ENCODE measurements around the gene NUDT14. TPM values are rescaled to one million over a fixed set of nuclear protein-coding genes. Genes with fewer than 3 reads are reported as not detected.

The NUDT14 gene
- total RNA-seq, 1 donor from 2014 or later = 21.7 TPM

- no peak for DNase-seq (ENCODE audit: low spot score)
- intact Hi-C loops (cut with DNase I) = no loop called here
- no peak for ATAC-seq
These were observed 33.3 kb upstream of the NUDT14 start for GRCh38 chr14:105214324-105214915.

GRCh38 chr14:105213361-105213760 lies 32.2 kb upstream of the NUDT14 start:
- intact Hi-C loops (cut with DNase I) = no loop called here
- DNase-seq (ENCODE audit: low spot score) (no peak), ATAC-seq (no peak)

GRCh38 chr14:105212541-105213300 lies 31.6 kb upstream of the NUDT14 start:
- DNase-seq (ENCODE audit: low spot score) (no peak), ATAC-seq (no peak)
- intact Hi-C loops (cut with DNase I) = no loop called here

GRCh38 chr14:105211758-105212089 lies 30.6 kb upstream of the NUDT14 start:
- intact Hi-C loops (cut with DNase I) = no loop called here
- DNase-seq (ENCODE audit: low spot score) (no peak), ATAC-seq (no peak)

- intact Hi-C loops (cut with DNase I) = no loop called here
- ATAC-seq = no peak
These were observed 30.1 kb upstream of the NUDT14 start for GRCh38 chr14:105211086-105211757.

GRCh38 chr14:105210266-105211025 lies 29.3 kb upstream of the NUDT14 start:
- ATAC-seq (no peak), DNase-seq (ENCODE audit: low spot score) (no peak)
- intact Hi-C loops (cut with DNase I) = no loop called here

More at GRCh38 chr14:105211086-105211757, 30.1 kb upstream of the NUDT14 start:
- DNase-seq (ENCODE audit: low spot score) = no peak

GRCh38 chr14:105209646-105210045 lies 28.5 kb upstream of the NUDT14 start:
- DNase-seq (ENCODE audit: low spot score) (no peak), ATAC-seq (no peak)
- intact Hi-C loops (cut with DNase I) = no loop called here

GRCh38 chr14:105209091-105209490 lies 28.0 kb upstream of the NUDT14 start:
- no peak for ATAC-seq
- intact Hi-C loops (cut with DNase I) = no loop called here

GRCh38 chr14:105208738-105209075 lies 27.6 kb upstream of the NUDT14 start:
- ATAC-seq = no peak
- intact Hi-C loops (cut with DNase I) = no loop called here

More at GRCh38 chr14:105209091-105209490, 28.0 kb upstream of the NUDT14 start:
- DNase-seq (ENCODE audit: low spot score) = no peak

GRCh38 chr14:105207996-105208737 lies 27.1 kb upstream of the NUDT14 start:
- DNase-seq (ENCODE audit: low spot score) (no peak), ATAC-seq (no peak)
- intact Hi-C loops (cut with DNase I) = no loop called here

More at GRCh38 chr14:105208738-105209075, 27.6 kb upstream of the NUDT14 start:
- no peak for DNase-seq (ENCODE audit: low spot score)

GRCh38 chr14:105207460-105207901 lies 26.4 kb upstream of the NUDT14 start:
- no peak for ATAC-seq
- DNase-seq (ENCODE audit: low spot score) = no peak
- intact Hi-C loops (cut with DNase I) = no loop called here

GRCh38 chr14:105206873-105207272 lies 25.8 kb upstream of the NUDT14 start:
- intact Hi-C loops (cut with DNase I) = no loop called here
- DNase-seq (ENCODE audit: low spot score) (no peak), ATAC-seq (no peak)

GRCh38 chr14:105205673-105206208 lies 24.6 kb upstream of the NUDT14 start:
- intact Hi-C loops (cut with DNase I) = no loop called here
- no peak for DNase-seq (ENCODE audit: low spot score)
- peak; percentile 4 for ATAC-seq

GRCh38 chr14:105204931-105205672 lies 24.0 kb upstream of the NUDT14 start:
- intact Hi-C loops (cut with DNase I) = loop anchor here (5.0 kb wide), 1 partner anchor 142 kb away; no protein-coding TSS in a partner anchor
- ATAC-seq = peak; percentile 9

GRCh38 chr14:105204206-105204930 lies 23.3 kb upstream of the NUDT14 start:
- intact Hi-C loops (cut with DNase I) = loop anchor here (5.0 kb wide), 1 partner anchor 143 kb away; no protein-coding TSS in a partner anchor
- no peak for DNase-seq (ENCODE audit: low spot score)
- peak; percentile 64 for ATAC-seq

More at GRCh38 chr14:105204931-105205672, 24.0 kb upstream of the NUDT14 start:
- no peak for DNase-seq (ENCODE audit: low spot score)

GRCh38 chr14:105203701-105204100 lies 22.6 kb upstream of the NUDT14 start:
- no peak for ATAC-seq
- intact Hi-C loops (cut with DNase I) = loop anchor here (5.0 kb wide), 1 partner anchor 144 kb away; no protein-coding TSS in a partner anchor
- no peak for DNase-seq (ENCODE audit: low spot score)

GRCh38 chr14:105203057-105203531 lies 22.0 kb upstream of the NUDT14 start:
- ATAC-seq = peak; percentile 67
- peak; percentile 88 for DNase-seq (ENCODE audit: low spot score)

More at GRCh38 chr14:105203057-105203531, 22.0 kb upstream of the NUDT14 start:
- intact Hi-C loops (cut with DNase I) = loop anchor here (5.0 kb wide), 1 partner anchor 144 kb away; no protein-coding TSS in a partner anchor
